GM21786 (cell line): ENCODE data around the gene ASH1L.
"Not testable (repeated sequence)": the region's sequence is repeated elsewhere in the genome, so short reads cannot be mapped to it uniquely, and the experiment has no call there.

Experiments used
- ATAC-seq: cut with Tn5 transposase; IDR thresholded peaks from one replicate; pipeline ENCODE4 v1.9.1; 2021; ENCODE audit not compliant: unreplicated experiment

ASH1L gene

GRCh38 chr1:155499263-155499662, 63.3 kb downstream of the ASH1L start:
- ATAC-seq, result no peak

GRCh38 chr1:155493595-155493994, 69.0 kb downstream of the ASH1L start:
- ATAC-seq, result not testable (repeated sequence)

- not testable (repeated sequence) for ATAC-seq
Observed at GRCh38 chr1:155488419-155488818, 74.2 kb downstream of the ASH1L start.

- no peak for ATAC-seq
Observed at GRCh38 chr1:155487541-155487940, 75.1 kb downstream of the ASH1L start.

DNA sequence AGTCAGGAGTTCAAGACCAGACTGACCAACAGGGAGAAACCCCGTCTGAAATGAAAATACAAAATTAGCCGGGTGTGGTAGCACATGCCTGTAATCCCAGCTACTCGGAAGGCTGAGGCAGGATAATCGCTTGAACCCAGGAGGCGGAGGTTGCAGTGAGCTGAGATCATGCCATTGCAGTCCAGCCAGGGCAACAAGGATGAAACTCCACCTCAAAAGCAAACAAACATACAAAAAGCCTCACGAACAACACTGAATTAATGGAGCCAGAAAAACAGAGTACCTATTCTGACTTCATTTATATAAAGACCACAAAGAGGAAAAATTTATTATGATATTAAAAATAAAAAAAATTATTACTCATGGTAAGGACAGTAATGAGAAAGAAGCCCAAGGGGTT, 75.7 kb downstream of the ASH1L start:
- not testable (repeated sequence) for ATAC-seq

DNA sequence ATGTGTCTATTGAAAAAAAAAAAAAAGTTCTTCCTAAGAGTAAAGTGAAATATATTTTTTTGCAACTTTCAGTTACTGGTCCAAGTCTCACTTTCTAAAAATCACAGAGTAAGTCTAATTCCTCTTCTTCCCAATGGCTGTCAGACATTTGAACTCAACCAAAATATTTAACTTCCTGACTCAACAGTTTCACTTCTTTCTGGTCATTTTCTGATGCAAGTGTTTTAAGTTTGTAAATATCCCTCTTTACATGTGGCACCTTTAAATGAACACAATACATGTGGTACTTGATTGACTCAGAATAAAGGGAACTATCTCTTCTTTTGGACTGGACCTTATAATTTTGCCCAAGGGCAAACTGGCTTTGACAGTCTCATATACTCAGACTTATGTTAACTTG, 76.7 kb downstream of the ASH1L start:
- ATAC-seq, result no peak

GRCh38 chr1:155485222-155485621, 77.4 kb downstream of the ASH1L start:
- ATAC-seq, result no peak

GRCh38 chr1:155481741-155482241, 80.8 kb downstream of the ASH1L start:
- ATAC-seq, result no peak

- no peak for ATAC-seq
Observed at GRCh38 chr1:155479205-155479604, 83.4 kb downstream of the ASH1L start.

GRCh38 chr1:155478270-155478852, 84.2 kb downstream of the ASH1L start:
- ATAC-seq, result no peak

DNA sequence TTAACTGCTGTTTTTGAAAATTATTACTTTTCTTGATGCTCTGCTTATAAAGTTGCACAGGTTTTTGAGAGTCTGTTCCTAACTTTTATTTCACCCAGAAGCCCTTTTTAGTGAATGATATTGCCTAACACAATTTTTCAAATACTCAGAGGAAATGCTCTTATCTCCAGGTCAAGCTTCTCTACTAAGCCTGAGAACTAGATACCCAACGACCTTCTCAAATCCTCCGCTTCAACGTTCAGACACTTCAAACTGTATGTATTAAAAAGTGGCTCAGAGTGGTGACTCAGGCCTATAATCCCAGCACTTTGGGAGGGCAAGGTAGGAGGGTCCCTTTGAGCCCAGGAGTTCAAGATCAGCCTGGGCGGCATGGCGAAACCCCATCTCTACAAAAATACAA, 88.5 kb downstream of the ASH1L start:
- no peak for ATAC-seq

DNA sequence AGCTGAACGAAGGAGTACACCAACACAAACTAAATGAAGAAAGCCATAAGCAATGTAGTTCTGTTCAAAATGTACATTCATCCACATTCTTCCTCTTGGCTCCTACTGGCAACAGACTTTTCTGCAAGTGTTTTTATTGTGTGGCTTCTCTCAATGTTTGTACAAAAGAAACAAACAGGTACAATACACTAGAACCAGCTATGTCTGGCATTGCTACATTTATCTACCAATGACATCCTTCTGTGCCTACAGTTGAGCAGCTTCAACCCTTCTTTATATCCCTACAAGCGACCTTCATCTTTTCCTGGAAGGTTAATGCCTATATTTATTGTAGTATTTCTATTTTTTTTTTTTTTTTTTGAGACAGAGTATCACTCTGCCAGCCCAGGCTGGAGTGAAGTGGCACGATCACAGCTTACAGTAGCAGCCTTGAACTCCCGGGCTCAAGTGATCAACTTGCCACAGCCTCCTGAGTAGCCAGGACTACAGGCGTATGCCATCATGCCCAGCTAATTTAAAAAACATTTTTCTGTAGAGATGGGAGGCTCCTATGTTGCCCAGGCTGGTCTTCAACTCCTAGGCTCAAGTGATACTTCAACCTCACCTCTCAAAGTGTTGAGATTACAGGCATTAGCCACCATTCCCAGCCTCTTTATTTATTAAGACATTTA, 89.3 kb downstream of the ASH1L start:
- ATAC-seq, result no peak

- ATAC-seq, result no peak
Observed at GRCh38 chr1:155472491-155473083, 90.0 kb downstream of the ASH1L start.

GRCh38 chr1:155471891-155472290, 90.7 kb downstream of the ASH1L start:
- no peak for ATAC-seq

DNA sequence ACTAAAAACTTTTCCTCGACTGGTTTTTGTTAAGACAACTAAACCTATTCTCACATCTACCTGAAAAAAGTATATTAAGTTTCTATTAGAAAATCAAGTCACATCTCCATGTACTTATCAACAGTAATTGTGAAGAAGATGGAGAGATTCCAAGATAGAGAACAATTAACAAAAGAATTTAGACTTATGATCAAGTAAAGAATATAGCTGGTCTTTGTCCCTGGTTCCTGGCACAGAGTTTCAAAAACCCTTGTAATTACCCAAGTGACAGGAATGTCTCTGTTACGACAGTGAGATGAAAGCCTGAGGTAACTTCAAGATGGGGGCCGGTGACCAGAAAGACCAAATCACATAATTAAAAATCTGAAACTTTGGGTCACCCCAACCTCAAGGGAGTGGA, 91.6 kb downstream of the ASH1L start:
- no peak for ATAC-seq

- no peak for ATAC-seq
Observed at GRCh38 chr1:155466996-155467395, 95.6 kb downstream of the ASH1L start.

- no peak for ATAC-seq
Observed at GRCh38 chr1:155466617-155466972, 96.0 kb downstream of the ASH1L start.

- ATAC-seq, result no peak
Observed at GRCh38 chr1:155463865-155464650, 98.5 kb downstream of the ASH1L start.

GRCh38 chr1:155458111-155458510, 104.5 kb downstream of the ASH1L start:
- no peak for ATAC-seq

GRCh38 chr1:155457266-155457665, 105.3 kb downstream of the ASH1L start:
- ATAC-seq, result no peak

DNA sequence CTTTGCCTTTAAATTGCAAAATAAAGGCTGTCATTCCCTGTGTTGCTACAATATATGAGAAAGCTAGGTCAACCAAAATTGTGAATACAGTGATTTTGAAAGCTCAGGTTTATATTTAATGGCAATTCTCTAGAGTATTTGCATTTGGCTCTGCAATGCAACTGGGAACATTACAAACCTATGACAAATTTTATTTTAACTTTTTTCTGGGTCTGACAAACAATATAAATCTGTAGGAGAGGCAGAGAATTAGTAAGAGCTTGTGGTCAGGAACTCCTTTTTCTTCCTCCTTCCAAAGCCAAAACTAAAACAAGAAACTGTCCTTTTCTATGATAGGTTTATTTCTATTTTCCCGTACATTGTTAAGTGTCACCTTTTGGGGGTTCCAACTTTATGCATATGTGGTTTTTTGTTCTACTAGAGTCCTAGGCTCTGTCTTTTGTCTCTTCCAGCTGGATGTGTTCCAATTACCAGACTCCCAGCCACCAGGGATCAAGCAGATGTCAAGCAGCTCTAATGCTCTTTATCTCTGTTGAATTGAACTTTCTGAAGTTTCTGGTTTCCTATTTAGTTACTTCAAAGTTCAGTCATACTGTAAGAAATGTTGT, 106.9 kb downstream of the ASH1L start:
- no peak for ATAC-seq
